WTC11 (cell line): ENCODE results near the gene PLCD1.

Source experiments
- ATF1 ChIP-seq: sonication (generic); formaldehyde crosslinking; IDR thresholded peaks from 2 replicates; pipeline ENCODE4 v1.8.1; 2023; ENCODE audit warnings: mild to moderate bottlenecking, moderate library complexity, missing genetic modification reagents
- JUN ChIP-seq: sonication (generic); formaldehyde crosslinking; IDR thresholded peaks from 2 replicates; pipeline ENCODE4 v1.8.0; 2023; ENCODE audit warnings: mild to moderate bottlenecking, missing genetic modification reagents
- MXD4 ChIP-seq: fragments of 250-450 bp; sonication (Bioruptor Pico); IDR thresholded peaks from 2 replicates; pipeline ENCODE4 v1.8.0; 2021; ENCODE audit warnings: mild to moderate bottlenecking, moderate library complexity, borderline replicate concordance
- SMAD4 ChIP-seq: sonication (generic); formaldehyde crosslinking; IDR thresholded peaks from 2 replicates; pipeline ENCODE4 v1.8.0; 2022; ENCODE audit warnings: mild to moderate bottlenecking, missing genetic modification reagents
- TF ChIP-seq, protein P1 (sequence below): sonication (generic); formaldehyde crosslinking; IDR thresholded peaks from 2 replicates; pipeline ENCODE4 v1.8.1; 2023; ENCODE audit warnings: mild to moderate bottlenecking, missing genetic modification reagents, moderate library complexity
- TF ChIP-seq, protein P2 (sequence below): sonication (generic); formaldehyde crosslinking; conservative IDR thresholded peaks from 2 replicates; pipeline ENCODE4 v1.8.1; 2022; ENCODE audit warnings: mild to moderate bottlenecking, missing genetic modification reagents
- TF ChIP-seq, protein P3 (sequence below): sonication (generic); formaldehyde crosslinking; IDR thresholded peaks from 2 replicates; pipeline ENCODE4 v1.8.1; 2022; ENCODE audit warnings: low read depth, missing genetic modification reagents, borderline replicate concordance
- TF ChIP-seq, protein P4 (sequence below): fragments of 200-600 bp; IDR thresholded peaks from 2 replicates; pipeline ENCODE4 v1.8.0; 2022; ENCODE audit warnings: antibody characterized with exemption
- TF ChIP-seq, protein P5 (sequence below): sonication (generic); formaldehyde crosslinking; IDR thresholded peaks from 2 replicates; pipeline ENCODE4 v1.8.1; 2022; ENCODE audit warnings: low read depth, mild to moderate bottlenecking, moderate library complexity, missing genetic modification reagents, borderline replicate concordance
- TF ChIP-seq, protein P6 (sequence below): sonication (generic); formaldehyde crosslinking; IDR thresholded peaks from 2 replicates; pipeline ENCODE4 v1.8.0; 2022; ENCODE audit warnings: mild to moderate bottlenecking, missing genetic modification reagents
- TF ChIP-seq, protein P7 (sequence below): sonication (generic); formaldehyde crosslinking; IDR thresholded peaks from 2 replicates; pipeline ENCODE4 v1.8.1; 2022; ENCODE audit warnings: mild to moderate bottlenecking, missing genetic modification reagents, moderate library complexity, borderline replicate concordance
- TF ChIP-seq, protein P8 (sequence below): sonication (generic); formaldehyde crosslinking; conservative IDR thresholded peaks from 2 replicates; pipeline ENCODE4 v1.8.1; 2023; ENCODE audit warnings: mild to moderate bottlenecking, low read depth, missing genetic modification reagents, moderate library complexity

DNA sequence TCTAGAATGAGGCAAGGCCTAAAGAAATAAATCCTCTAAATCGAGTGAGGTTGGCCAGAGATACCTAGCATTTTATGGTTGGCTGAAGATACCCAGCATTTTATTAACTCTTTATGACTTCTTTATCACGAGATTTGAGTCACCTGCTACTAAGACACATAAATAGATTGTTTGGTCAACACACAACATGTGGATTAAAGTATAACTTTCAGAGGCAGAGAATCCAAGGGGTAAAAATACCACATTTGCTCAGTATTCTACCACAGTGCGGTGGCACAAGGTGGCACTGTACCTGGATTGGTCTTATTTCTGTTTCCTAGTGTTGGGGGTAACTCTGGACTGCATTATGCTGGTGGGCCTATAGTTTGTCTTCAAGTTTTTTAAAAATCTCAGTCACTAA lies 65.8 kb downstream of the PLCD1 start:
- TF ChIP-seq ATF1 (CRISPR knock-in tag) = no peak
- TF ChIP-seq, protein P1, sequence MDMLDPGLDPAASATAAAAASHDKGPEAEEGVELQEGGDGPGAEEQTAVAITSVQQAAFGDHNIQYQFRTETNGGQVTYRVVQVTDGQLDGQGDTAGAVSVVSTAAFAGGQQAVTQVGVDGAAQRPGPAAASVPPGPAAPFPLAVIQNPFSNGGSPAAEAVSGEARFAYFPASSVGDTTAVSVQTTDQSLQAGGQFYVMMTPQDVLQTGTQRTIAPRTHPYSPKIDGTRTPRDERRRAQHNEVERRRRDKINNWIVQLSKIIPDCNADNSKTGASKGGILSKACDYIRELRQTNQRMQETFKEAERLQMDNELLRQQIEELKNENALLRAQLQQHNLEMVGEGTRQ = no peak
- TF ChIP-seq, protein P2, sequence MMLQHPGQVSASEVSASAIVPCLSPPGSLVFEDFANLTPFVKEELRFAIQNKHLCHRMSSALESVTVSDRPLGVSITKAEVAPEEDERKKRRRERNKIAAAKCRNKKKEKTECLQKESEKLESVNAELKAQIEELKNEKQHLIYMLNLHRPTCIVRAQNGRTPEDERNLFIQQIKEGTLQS (CRISPR knock-in tag) = no peak
- TF ChIP-seq, protein P3, sequence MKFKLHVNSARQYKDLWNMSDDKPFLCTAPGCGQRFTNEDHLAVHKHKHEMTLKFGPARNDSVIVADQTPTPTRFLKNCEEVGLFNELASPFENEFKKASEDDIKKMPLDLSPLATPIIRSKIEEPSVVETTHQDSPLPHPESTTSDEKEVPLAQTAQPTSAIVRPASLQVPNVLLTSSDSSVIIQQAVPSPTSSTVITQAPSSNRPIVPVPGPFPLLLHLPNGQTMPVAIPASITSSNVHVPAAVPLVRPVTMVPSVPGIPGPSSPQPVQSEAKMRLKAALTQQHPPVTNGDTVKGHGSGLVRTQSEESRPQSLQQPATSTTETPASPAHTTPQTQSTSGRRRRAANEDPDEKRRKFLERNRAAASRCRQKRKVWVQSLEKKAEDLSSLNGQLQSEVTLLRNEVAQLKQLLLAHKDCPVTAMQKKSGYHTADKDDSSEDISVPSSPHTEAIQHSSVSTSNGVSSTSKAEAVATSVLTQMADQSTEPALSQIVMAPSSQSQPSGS (CRISPR knock-in tag) = no peak
- TF ChIP-seq, protein P4, sequence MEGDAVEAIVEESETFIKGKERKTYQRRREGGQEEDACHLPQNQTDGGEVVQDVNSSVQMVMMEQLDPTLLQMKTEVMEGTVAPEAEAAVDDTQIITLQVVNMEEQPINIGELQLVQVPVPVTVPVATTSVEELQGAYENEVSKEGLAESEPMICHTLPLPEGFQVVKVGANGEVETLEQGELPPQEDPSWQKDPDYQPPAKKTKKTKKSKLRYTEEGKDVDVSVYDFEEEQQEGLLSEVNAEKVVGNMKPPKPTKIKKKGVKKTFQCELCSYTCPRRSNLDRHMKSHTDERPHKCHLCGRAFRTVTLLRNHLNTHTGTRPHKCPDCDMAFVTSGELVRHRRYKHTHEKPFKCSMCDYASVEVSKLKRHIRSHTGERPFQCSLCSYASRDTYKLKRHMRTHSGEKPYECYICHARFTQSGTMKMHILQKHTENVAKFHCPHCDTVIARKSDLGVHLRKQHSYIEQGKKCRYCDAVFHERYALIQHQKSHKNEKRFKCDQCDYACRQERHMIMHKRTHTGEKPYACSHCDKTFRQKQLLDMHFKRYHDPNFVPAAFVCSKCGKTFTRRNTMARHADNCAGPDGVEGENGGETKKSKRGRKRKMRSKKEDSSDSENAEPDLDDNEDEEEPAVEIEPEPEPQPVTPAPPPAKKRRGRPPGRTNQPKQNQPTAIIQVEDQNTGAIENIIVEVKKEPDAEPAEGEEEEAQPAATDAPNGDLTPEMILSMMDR = no peak
- no peak for TF ChIP-seq SMAD4 (CRISPR knock-in tag)
- TF ChIP-seq, protein P5, sequence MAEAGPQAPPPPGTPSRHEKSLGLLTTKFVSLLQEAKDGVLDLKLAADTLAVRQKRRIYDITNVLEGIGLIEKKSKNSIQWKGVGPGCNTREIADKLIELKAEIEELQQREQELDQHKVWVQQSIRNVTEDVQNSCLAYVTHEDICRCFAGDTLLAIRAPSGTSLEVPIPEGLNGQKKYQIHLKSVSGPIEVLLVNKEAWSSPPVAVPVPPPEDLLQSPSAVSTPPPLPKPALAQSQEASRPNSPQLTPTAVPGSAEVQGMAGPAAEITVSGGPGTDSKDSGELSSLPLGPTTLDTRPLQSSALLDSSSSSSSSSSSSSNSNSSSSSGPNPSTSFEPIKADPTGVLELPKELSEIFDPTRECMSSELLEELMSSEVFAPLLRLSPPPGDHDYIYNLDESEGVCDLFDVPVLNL (CRISPR knock-in tag) = no peak
- TF ChIP-seq, protein P6, sequence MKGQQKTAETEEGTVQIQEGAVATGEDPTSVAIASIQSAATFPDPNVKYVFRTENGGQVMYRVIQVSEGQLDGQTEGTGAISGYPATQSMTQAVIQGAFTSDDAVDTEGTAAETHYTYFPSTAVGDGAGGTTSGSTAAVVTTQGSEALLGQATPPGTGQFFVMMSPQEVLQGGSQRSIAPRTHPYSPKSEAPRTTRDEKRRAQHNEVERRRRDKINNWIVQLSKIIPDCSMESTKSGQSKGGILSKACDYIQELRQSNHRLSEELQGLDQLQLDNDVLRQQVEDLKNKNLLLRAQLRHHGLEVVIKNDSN (CRISPR knock-in tag) = no peak
- no peak for TF ChIP-seq MXD4 (CRISPR knock-in tag)
- TF ChIP-seq JUN (CRISPR knock-in tag) = no peak
- TF ChIP-seq, protein P7, sequence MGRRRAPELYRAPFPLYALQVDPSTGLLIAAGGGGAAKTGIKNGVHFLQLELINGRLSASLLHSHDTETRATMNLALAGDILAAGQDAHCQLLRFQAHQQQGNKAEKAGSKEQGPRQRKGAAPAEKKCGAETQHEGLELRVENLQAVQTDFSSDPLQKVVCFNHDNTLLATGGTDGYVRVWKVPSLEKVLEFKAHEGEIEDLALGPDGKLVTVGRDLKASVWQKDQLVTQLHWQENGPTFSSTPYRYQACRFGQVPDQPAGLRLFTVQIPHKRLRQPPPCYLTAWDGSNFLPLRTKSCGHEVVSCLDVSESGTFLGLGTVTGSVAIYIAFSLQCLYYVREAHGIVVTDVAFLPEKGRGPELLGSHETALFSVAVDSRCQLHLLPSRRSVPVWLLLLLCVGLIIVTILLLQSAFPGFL (CRISPR knock-in tag) = no peak
- TF ChIP-seq, protein P8, sequence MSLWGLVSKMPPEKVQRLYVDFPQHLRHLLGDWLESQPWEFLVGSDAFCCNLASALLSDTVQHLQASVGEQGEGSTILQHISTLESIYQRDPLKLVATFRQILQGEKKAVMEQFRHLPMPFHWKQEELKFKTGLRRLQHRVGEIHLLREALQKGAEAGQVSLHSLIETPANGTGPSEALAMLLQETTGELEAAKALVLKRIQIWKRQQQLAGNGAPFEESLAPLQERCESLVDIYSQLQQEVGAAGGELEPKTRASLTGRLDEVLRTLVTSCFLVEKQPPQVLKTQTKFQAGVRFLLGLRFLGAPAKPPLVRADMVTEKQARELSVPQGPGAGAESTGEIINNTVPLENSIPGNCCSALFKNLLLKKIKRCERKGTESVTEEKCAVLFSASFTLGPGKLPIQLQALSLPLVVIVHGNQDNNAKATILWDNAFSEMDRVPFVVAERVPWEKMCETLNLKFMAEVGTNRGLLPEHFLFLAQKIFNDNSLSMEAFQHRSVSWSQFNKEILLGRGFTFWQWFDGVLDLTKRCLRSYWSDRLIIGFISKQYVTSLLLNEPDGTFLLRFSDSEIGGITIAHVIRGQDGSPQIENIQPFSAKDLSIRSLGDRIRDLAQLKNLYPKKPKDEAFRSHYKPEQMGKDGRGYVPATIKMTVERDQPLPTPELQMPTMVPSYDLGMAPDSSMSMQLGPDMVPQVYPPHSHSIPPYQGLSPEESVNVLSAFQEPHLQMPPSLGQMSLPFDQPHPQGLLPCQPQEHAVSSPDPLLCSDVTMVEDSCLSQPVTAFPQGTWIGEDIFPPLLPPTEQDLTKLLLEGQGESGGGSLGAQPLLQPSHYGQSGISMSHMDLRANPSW = no peak
